ENCODE results near the gene AP3S1.
A peak's percentile ranks its signal among the peaks of the same experiment; 100 is the strongest.

The AP3S1 gene

GRCh38 chr5:115825948-115826347 lies 15.8 kb upstream of the AP3S1 start:
- no peak for DNase-seq (ENCODE audit: low read depth)

GRCh38 chr5:115829913-115830312 lies 11.8 kb upstream of the AP3S1 start:
- no peak for DNase-seq (ENCODE audit: low read depth)

GRCh38 chr5:115831163-115831768 lies 10.5 kb upstream of the AP3S1 start:
- DNase-seq (ENCODE audit: low read depth), result no peak

- DNase-seq (ENCODE audit: low read depth), result no peak
Measured at GRCh38 chr5:115835481-115835880, 6.3 kb upstream of the AP3S1 start.

GRCh38 chr5:115838885-115839518 lies 2.7 kb upstream of the AP3S1 start:
- DNase-seq (ENCODE audit: low read depth), result no peak

GRCh38 chr5:115840873-115841272 lies 862 bp upstream of the AP3S1 start:
- no peak for DNase-seq (ENCODE audit: low read depth)

GRCh38 chr5:115842089-115842935 lies 577 bp downstream of the AP3S1 start:
- no peak for DNase-seq (ENCODE audit: low read depth)

- no peak for DNase-seq (ENCODE audit: low read depth)
Measured at GRCh38 chr5:115842952-115843351, 1.2 kb downstream of the AP3S1 start.

GRCh38 chr5:115843444-115844130 lies 1.9 kb downstream of the AP3S1 start:
- DNase-seq (ENCODE audit: low read depth), result no peak

- DNase-seq (ENCODE audit: low read depth), result no peak
Measured at GRCh38 chr5:115844321-115844817, 2.6 kb downstream of the AP3S1 start.

GRCh38 chr5:115847290-115847689 lies 5.6 kb downstream of the AP3S1 start:
- DNase-seq (ENCODE audit: low read depth), result no peak

- no peak for DNase-seq (ENCODE audit: low read depth)
Measured at GRCh38 chr5:115849258-115849798, 7.6 kb downstream of the AP3S1 start.

- no peak for DNase-seq (ENCODE audit: low read depth)
Measured at GRCh38 chr5:115850744-115851416, 9.1 kb downstream of the AP3S1 start.

GRCh38 chr5:115854139-115854538 lies 12.4 kb downstream of the AP3S1 start:
- no peak for DNase-seq (ENCODE audit: low read depth)

GRCh38 chr5:115855959-115856358 lies 14.2 kb downstream of the AP3S1 start:
- DNase-seq (ENCODE audit: low read depth), result no peak

- no peak for DNase-seq (ENCODE audit: low read depth)
Measured at GRCh38 chr5:115857057-115857479, 15.3 kb downstream of the AP3S1 start.

- peak; percentile 43 for DNase-seq (ENCODE audit: low read depth)
Measured at GRCh38 chr5:115857626-115858349, 16.1 kb downstream of the AP3S1 start.

- no peak for DNase-seq (ENCODE audit: low read depth)
Measured at GRCh38 chr5:115858396-115858795, 16.7 kb downstream of the AP3S1 start.

- DNase-seq (ENCODE audit: low read depth), result no peak
Measured at GRCh38 chr5:115859378-115859777, 17.6 kb downstream of the AP3S1 start.

GRCh38 chr5:115869256-115869795 lies 27.6 kb downstream of the AP3S1 start:
- no peak for DNase-seq (ENCODE audit: low read depth)
